NCI-H2171 treated with DMSO at 0.1 percent for 48 hours (cell line): Measurements from ENCODE around the gene MAPK8.

ENCODE experiments used
- DNase-seq: peaks from one replicate; lab custom pipeline; 2025; lab: John Stamatoyannopoulos, UW

The MAPK8 gene

GRCh38 chr10:48450233-48450740 lies 143.8 kb downstream of the MAPK8 start:
- no peak for DNase-seq

- no peak for DNase-seq
Observed at GRCh38 chr10:48450741-48451466, 144.4 kb downstream of the MAPK8 start.

- no peak for DNase-seq
Observed at GRCh38 chr10:48451969-48452878, 145.7 kb downstream of the MAPK8 start.

- no peak for DNase-seq
Observed at GRCh38 chr10:48452879-48453412, 146.5 kb downstream of the MAPK8 start.

GRCh38 chr10:48453451-48454301 lies 147.2 kb downstream of the MAPK8 start:
- no peak for DNase-seq

- no peak for DNase-seq
Observed at GRCh38 chr10:48454302-48455054, 148.0 kb downstream of the MAPK8 start.

GRCh38 chr10:48455055-48455391 lies 148.5 kb downstream of the MAPK8 start:
- no peak for DNase-seq

- no peak for DNase-seq
Observed at GRCh38 chr10:48455392-48456151, 149.1 kb downstream of the MAPK8 start.

- no peak for DNase-seq
Observed at GRCh38 chr10:48456361-48456804, 149.9 kb downstream of the MAPK8 start.

- DNase-seq = no peak
Observed at GRCh38 chr10:48456808-48457761, 150.6 kb downstream of the MAPK8 start.

- no peak for DNase-seq
Observed at GRCh38 chr10:48457949-48458661, 151.6 kb downstream of the MAPK8 start.

- no peak for DNase-seq
Observed at GRCh38 chr10:48458662-48459048, 152.2 kb downstream of the MAPK8 start.

GRCh38 chr10:48459270-48460150 lies 153.0 kb downstream of the MAPK8 start:
- no peak for DNase-seq

GRCh38 chr10:48460182-48460581 lies 153.7 kb downstream of the MAPK8 start:
- DNase-seq = no peak

GRCh38 chr10:48461623-48462481 lies 155.4 kb downstream of the MAPK8 start:
- DNase-seq = no peak

- no peak for DNase-seq
Observed at GRCh38 chr10:48462482-48463020, 156.1 kb downstream of the MAPK8 start.
